ENCODE data around the gene CSF1R.

- TF ChIP-seq, protein P1, sequence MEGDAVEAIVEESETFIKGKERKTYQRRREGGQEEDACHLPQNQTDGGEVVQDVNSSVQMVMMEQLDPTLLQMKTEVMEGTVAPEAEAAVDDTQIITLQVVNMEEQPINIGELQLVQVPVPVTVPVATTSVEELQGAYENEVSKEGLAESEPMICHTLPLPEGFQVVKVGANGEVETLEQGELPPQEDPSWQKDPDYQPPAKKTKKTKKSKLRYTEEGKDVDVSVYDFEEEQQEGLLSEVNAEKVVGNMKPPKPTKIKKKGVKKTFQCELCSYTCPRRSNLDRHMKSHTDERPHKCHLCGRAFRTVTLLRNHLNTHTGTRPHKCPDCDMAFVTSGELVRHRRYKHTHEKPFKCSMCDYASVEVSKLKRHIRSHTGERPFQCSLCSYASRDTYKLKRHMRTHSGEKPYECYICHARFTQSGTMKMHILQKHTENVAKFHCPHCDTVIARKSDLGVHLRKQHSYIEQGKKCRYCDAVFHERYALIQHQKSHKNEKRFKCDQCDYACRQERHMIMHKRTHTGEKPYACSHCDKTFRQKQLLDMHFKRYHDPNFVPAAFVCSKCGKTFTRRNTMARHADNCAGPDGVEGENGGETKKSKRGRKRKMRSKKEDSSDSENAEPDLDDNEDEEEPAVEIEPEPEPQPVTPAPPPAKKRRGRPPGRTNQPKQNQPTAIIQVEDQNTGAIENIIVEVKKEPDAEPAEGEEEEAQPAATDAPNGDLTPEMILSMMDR (IDR thresholded peaks at IDR 0.05; ENCODE audit: low read depth, low read length, poor library complexity, severe bottlenecking) = no peak
- TF ChIP-seq EZH2phosphoT487 (IDR thresholded peaks at IDR 0.05; ENCODE audit: borderline replicate concordance, low read length) = no peak
Measured at GRCh38 chr5:150120617-150121447, 34.5 kb upstream of the CSF1R start.

All from DOHH2 (cell line).